ENCODE results near the gene LRRC25.
"Not testable (repeated sequence)": the region's sequence is repeated elsewhere in the genome, so short reads cannot be mapped to it uniquely, and the experiment has no call there.

LRRC25 gene

DNA sequence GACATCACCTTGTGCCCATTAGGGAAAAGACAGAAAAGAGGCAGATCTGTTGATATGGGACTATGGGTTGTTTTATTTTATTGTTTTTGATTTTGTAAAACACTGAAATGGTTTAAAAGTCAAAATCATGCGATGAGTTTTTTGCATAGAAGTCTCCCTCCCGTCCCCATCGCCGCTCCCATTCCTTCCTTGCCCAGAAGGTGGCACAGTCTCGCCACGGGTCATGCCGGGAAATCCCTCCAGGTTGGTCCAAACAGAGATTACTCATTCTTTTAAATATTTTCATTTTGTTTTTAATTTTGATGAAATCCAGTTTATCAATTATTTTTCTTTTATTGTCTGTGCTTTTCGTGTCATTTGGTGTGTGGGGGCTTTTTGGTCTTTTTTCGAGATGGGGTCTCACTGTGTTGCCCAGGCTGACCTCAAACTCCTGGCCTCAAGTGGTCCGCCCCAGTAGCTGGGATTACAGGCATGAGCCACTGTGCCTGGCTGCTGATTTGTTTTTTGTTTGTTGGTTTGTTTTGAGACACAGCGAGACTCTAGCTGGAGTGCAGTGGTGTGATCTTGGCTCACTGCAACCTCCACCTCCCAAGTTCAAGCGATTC is 47.8 kb downstream of the LRRC25 start:
- in situ Hi-C loops (cut with MboI; ENCODE audit: low sequenced_read_pairs, unreplicated experiment) = no loop called here
- TF ChIP-seq, protein P1, sequence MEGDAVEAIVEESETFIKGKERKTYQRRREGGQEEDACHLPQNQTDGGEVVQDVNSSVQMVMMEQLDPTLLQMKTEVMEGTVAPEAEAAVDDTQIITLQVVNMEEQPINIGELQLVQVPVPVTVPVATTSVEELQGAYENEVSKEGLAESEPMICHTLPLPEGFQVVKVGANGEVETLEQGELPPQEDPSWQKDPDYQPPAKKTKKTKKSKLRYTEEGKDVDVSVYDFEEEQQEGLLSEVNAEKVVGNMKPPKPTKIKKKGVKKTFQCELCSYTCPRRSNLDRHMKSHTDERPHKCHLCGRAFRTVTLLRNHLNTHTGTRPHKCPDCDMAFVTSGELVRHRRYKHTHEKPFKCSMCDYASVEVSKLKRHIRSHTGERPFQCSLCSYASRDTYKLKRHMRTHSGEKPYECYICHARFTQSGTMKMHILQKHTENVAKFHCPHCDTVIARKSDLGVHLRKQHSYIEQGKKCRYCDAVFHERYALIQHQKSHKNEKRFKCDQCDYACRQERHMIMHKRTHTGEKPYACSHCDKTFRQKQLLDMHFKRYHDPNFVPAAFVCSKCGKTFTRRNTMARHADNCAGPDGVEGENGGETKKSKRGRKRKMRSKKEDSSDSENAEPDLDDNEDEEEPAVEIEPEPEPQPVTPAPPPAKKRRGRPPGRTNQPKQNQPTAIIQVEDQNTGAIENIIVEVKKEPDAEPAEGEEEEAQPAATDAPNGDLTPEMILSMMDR (IDR thresholded peaks at IDR 0.05; ENCODE audit: borderline replicate concordance, control extremely low read depth, extremely low read depth, insufficient read depth, missing control alignments) = peak; percentile 63
- DNase-seq (ENCODE audit: low spot score) = peak; percentile 76

DNA sequence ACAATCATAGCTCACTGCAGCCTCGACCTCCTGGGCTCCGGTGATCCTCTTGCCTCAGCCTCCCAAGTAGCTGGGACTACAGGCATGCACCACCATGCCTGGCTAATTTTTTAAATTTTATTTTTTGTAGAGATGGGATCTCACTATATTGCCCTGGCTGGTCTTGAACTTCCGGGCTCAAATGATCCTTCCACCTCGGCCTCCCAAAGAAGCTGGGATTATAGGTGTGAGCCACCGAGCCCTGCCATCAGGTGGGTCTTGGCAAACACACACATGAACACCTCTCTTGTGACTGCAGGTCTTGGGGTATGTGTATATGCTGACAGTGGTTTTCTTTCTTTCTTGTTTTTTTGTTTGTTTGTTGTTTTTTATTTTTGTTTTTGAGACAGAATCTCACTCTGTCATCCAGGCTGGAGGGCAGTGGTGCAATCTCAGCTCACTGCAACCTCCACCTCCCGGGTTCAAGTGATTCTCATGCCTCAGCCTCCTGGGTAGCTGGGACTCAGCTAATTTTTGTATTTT is 48.5 kb downstream of the LRRC25 start:
- in situ Hi-C loops (cut with MboI; ENCODE audit: low sequenced_read_pairs, unreplicated experiment) = not testable (repeated sequence)

DNA sequence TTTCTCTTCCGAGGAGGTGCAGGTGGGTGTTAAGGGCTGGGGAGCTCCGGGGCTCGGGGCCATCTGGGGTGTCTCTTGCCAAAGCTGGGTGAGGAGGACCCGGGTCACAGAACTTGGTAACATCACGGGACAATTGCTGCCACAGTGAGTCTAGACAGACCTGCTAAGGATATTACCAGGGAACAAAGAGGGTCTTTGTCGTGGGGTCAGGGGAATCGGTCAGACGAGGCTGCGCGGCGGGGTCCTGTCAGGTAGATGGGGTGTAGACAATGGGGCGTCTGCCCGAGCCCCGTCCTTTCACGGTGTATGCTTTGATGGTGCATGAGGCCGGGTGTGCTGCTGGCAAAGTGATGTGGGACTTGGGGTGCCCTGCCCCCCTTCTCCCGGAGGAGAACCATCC is 49.3 kb downstream of the LRRC25 start:
- TF ChIP-seq, protein P1 (IDR thresholded peaks at IDR 0.05; ENCODE audit: borderline replicate concordance, control extremely low read depth, extremely low read depth, insufficient read depth, missing control alignments) = no peak
- in situ Hi-C loops (cut with MboI; ENCODE audit: low sequenced_read_pairs, unreplicated experiment) = no loop called here
- no peak for DNase-seq (ENCODE audit: low spot score)

More for the DNA sequence above, 48.5 kb downstream of the LRRC25 start:
- not testable (repeated sequence) for DNase-seq (ENCODE audit: low spot score)

DNA sequence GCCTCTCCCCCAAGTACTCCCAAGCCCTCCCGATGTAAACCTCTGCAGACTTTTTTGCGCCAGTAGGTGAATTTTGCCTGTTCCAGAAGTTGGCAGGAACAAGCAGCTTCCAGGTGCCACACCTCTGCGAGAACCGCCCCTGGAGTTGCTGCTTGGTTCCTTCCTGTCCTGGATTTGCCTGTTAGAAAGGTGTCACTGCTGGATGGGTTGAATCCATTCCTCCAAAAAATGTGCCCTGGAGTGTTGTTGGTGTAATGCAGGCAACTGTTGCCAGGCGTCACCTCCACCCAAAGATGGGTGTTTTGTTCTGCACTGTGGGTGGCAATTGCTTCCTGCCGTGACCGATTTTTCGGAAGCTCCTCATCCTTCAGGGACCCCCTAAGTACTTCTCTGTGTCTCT is 51.3 kb downstream of the LRRC25 start:
- in situ Hi-C loops (cut with MboI; ENCODE audit: low sequenced_read_pairs, unreplicated experiment) = no loop called here
- TF ChIP-seq, protein P1 (IDR thresholded peaks at IDR 0.05; ENCODE audit: borderline replicate concordance, control extremely low read depth, extremely low read depth, insufficient read depth, missing control alignments) = no peak
- DNase-seq (ENCODE audit: low spot score) = no peak

DNA sequence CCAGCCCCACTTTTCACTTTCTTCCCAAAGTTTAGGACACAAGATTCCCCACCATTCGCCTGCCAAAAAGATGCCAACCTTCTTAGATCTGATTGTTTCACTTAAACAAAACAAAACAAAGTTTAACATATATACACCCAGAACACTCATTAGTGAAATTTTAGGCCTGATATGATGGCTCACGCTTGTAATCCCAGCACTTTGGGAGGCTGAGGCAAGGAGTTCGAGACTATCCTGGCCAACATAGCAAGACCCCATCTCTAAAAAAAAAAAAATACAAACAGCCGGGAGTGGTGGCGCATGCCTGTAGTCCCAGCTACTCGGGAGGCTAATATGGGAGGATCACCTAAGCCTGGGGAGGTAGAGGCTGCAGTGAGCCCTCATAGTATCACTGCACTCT is 52.1 kb downstream of the LRRC25 start:
- DNase-seq (ENCODE audit: low spot score) = no peak
- TF ChIP-seq, protein P1 (IDR thresholded peaks at IDR 0.05; ENCODE audit: borderline replicate concordance, control extremely low read depth, extremely low read depth, insufficient read depth, missing control alignments) = no peak
- in situ Hi-C loops (cut with MboI; ENCODE audit: low sequenced_read_pairs, unreplicated experiment) = no loop called here

DNA sequence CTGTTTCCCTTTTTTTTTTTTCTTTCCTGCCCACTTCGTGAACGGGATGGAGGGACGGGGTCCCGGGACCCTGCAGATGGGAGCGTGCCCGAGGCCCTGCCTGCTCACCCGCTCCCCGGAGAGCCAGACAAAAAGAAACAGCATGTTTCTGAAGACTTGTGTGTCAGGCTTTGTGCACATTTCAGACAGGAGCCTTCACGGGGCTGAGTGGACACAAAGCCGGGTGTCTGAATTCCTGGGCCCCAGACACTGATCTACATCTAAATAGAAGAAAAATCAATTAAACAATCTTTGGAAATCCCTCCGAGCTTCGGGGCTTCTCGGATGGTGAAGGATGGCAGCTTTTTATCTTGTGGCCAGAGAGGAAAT is 52.9 kb downstream of the LRRC25 start:
- in situ Hi-C loops (cut with MboI; ENCODE audit: low sequenced_read_pairs, unreplicated experiment) = no loop called here
- no peak for DNase-seq (ENCODE audit: low spot score)
- TF ChIP-seq, protein P1 (IDR thresholded peaks at IDR 0.05; ENCODE audit: borderline replicate concordance, control extremely low read depth, extremely low read depth, insufficient read depth, missing control alignments) = no peak

DNA sequence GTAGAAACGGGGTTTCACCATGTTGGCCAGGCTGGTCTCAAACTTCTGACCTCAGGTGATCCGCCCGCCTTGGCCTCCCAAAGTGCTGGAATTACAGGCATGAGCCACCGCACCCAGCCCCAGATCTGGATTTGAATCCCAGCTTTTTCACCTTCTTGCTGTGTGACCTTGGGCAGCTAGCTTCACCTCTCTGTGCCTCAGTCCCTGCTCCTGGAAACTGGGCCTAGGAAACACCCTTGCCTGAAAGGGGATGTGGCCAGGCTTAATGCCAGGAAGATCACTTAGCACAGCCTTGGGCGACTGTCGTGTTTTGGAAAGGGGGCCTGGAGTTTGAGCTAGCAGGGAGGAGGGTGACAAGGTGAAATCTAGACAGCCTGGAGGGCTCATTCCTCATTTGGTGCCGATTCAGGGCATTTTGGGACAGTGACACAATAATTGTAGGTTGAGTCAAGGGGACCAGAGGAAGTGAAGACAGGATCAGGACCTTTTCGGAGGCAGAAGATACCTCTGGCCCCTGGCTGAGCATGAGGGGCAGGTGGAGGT is 55.3 kb downstream of the LRRC25 start:
- TF ChIP-seq, protein P1 (IDR thresholded peaks at IDR 0.05; ENCODE audit: borderline replicate concordance, control extremely low read depth, extremely low read depth, insufficient read depth, missing control alignments) = no peak
- in situ Hi-C loops (cut with MboI; ENCODE audit: low sequenced_read_pairs, unreplicated experiment) = no loop called here
- DNase-seq (ENCODE audit: low spot score) = no peak
